Ovary (tissue), 9 donors: ENCODE results near the gene GNA12. TPM values are rescaled to one million over a fixed set of nuclear protein-coding genes. Genes with fewer than 3 reads are reported as not detected.

Source experiments
- DNase-seq, 5 donors: peaks; one replicate each; pipeline ENCODE4 v3.0.0-alpha.2; 2019 to 2020
- H3K27ac ChIP-seq, 2 donors: fragments of 200-600 bp; one replicate each; pipeline versions ENCODE4 v1.5.1 to v1.8.0; 2019 to 2022
- H3K27me3 ChIP-seq: fragments of 200-600 bp; one replicate; pipeline ENCODE4 v1.8.0; 2022
- H3K36me3 ChIP-seq: fragments of 200-600 bp; sonication (generic); one replicate; pipeline ENCODE4 v1.5.1; 2019
- H3K4me1 ChIP-seq: one replicate; pipeline ENCODE4 v1.8.1; 2013; ENCODE audit warnings: mild to moderate bottlenecking, moderate library complexity; ENCODE audit not compliant: insufficient read depth
- H3K4me3 ChIP-seq: fragments of 200-600 bp; sonication (generic); one replicate; pipeline ENCODE4 v1.5.1; 2017
- H3K9me3 ChIP-seq, 2 donors: fragments of 200-600 bp in 1 of 2; sonication (generic) in 1 of 2; one replicate each; pipeline versions ENCODE4 v1.5.1 to v1.8.1; 2013 to 2019; ENCODE audit warnings: mild to moderate bottlenecking in 1 of 2, moderate library complexity in 1 of 2
- CTCF ChIP-seq, 3 donors: fragments of 450-650 bp in 2 of 3; fragments of 200-600 bp in 1 of 3; IDR thresholded peaks; one replicate each; pipeline versions ENCODE4 v1.5.1 to v1.8.0; 2016 to 2022; ENCODE audit warnings: antibody characterized with exemption in 3 of 3, mild to moderate bottlenecking in 1 of 3
- EP300 ChIP-seq: sonication (generic); formaldehyde crosslinking; IDR thresholded peaks from one replicate; pipeline ENCODE4 v1.6.1; 2017; ENCODE audit warnings: antibody characterized with exemption
- POLR2A ChIP-seq: fragments of 450-650 bp; IDR thresholded peaks from one replicate; pipeline ENCODE4 v1.6.1; 2017; ENCODE audit warnings: antibody characterized with exemption, mild to moderate bottlenecking, moderate library complexity
- WGBS, 3 donors: extraction: QIAGEN DNeasy Blood & Tissue Kit in 1 of 3; methylation state at CpG; one replicate each; pipeline versions ENCODE4 v1.1.5 to v1.1.7; 2013 to 2017; 5-methylcytosine and 5-hydroxymethylcytosine counted together
- intact Hi-C, 4 donors: fragments of 100-400 bp; cut with DNase I; formaldehyde crosslinking; loops; one replicate each; pipeline versions ENCODE4 v1.11.0 to v1.15.1; 2022 to 2023
- polyA plus RNA-seq, 2 donors: library from polyadenylated mRNA; stranded (reverse); fragments of 200-250 nt in 1 of 2; fragments of 350-450 nt in 1 of 2; fragmentation: Illumina TruSeq in 1 of 2; extraction: RNeasy Lipid Tissue Mini Kit (QIAGEN cat#74804) in 1 of 2; gene quantifications; one replicate each; pipeline ENCODE4 v1.2.3, GENCODE V29; 2013 to 2014
- total RNA-seq, 7 donors: library from RNA; depleted of rRNA in 2 of 7; stranded (reverse); fragments of >200 nt in 2 of 7; fragmentation: NEBNext Ultra II Directional in 3 of 7; extraction: Animal tissue kit (Norgen Biotek cat#: 25700) in 3 of 7; gene quantifications; one replicate each; pipeline versions ENCODE4 v1.1.0 to v1.2.4, GENCODE V29; 2016 to 2023
- donor health status: DM: no; HTN: no; CAD: no; lungs with moderate emphysema.
- donor health status: DM: no; HTN: no; CAD: no.
- donor health status: Bipolar disorder and iron deficiency.
- donor health status: DM: yes; HTN: yes; CAD: no.
- donor health status: DM: no; HTN: no; CAD: no.
- donor health status: DM: yes; HTN: yes; CAD: no.

Gene GNA12
- total and polyA plus RNA-seq, 9 donors, result 13.4 to 94.4 (median 65.5) TPM

- no peaks in the 10 kb centered on the region for H3K36me3 ChIP-seq
- intact Hi-C loops, result loop anchor here in 2 of 4 donors (5.0 to 10.0 kb wide), 2 partner anchors 45 to 48 kb away; no protein-coding TSS in a partner anchor
- DNase-seq, result peak in 3 of 5 donors; percentile 11 to 24 (median 15)
- WGBS, 3 donors, result 93 to 95% (median 94%) methylated on average over 8 of the region's 8 CpGs
- no peaks in the 10 kb centered on the region for H3K27me3 ChIP-seq
- H3K9me3 ChIP-seq, result no peaks in the 10 kb centered on the region
- peak overlapping the region in 1 of 2 donors; percentile 82 for H3K27ac ChIP-seq
- H3K4me1 ChIP-seq, result peaks cover 39% of the 10 kb centered on the region
- no peak overlapping the region for H3K4me3 ChIP-seq
- TF ChIP-seq EP300 (no peak), POLR2A (no peak), CTCF (IDR thresholded peaks at IDR 0.05) (no peak)
Measured at GRCh38 chr7:2809903-2810625, 34.0 kb downstream of the GNA12 start.

GRCh38 chr7:2808891-2809665, 35.0 kb downstream of the GNA12 start:
- Histone ChIP-seq H3K4me3 (no peak overlapping the region), H3K9me3 (no peaks in the 10 kb centered on the region), H3K27ac (peak overlapping the region in 1 of 2 donors; percentile 56), H3K4me1 (peaks cover 41% of the 10 kb centered on the region), H3K36me3 (no peaks in the 10 kb centered on the region), H3K27me3 (no peaks in the 10 kb centered on the region)
- peak in 4 of 5 donors; percentile 23 to 32 (median 28) for DNase-seq
- WGBS, 3 donors, result 86 to 95% (median 92%) methylated on average over 15 of the region's 15 CpGs
- intact Hi-C loops, result no loop called here
- TF ChIP-seq EP300, result no peak
- no peak for TF ChIP-seq POLR2A
- TF ChIP-seq CTCF (IDR thresholded peaks at IDR 0.05), result no peak

GRCh38 chr7:2807845-2808772, 36.0 kb downstream of the GNA12 start:
- Histone ChIP-seq H3K27ac (peak overlapping the region in 1 of 2 donors; percentile 56), H3K4me1 (peaks cover 37% of the 10 kb centered on the region), H3K4me3 (peak overlapping the region; percentile 8), H3K9me3 (no peaks in the 10 kb centered on the region), H3K27me3 (no peaks in the 10 kb centered on the region), H3K36me3 (no peaks in the 10 kb centered on the region)
- intact Hi-C loops, result no loop called here
- DNase-seq, result peak in 3 of 5 donors; percentile 37 to 48 (median 39)
- WGBS, 3 donors, result 39 to 65% (median 64%) methylated on average over 21 of the region's 21 CpGs
- TF ChIP-seq EP300, result no peak
- TF ChIP-seq POLR2A, result no peak
- no peak for TF ChIP-seq CTCF (IDR thresholded peaks at IDR 0.05)

- peaks cover 40% of the 10 kb centered on the region for H3K4me1 ChIP-seq
- TF ChIP-seq CTCF (IDR thresholded peaks at IDR 0.05) (no peak), POLR2A (no peak)
- intact Hi-C loops, result no loop called here
- H3K27me3 ChIP-seq, result no peaks in the 10 kb centered on the region
- H3K4me3 ChIP-seq, result peak overlapping the region; percentile 8
- H3K9me3 ChIP-seq, result no peaks in the 10 kb centered on the region
- 7 to 32% (median 26%) methylated on average over 5 of the region's 5 CpGs for WGBS, 3 donors
- peak overlapping the region in 1 of 2 donors; percentile 56 for H3K27ac ChIP-seq
- H3K36me3 ChIP-seq, result no peaks in the 10 kb centered on the region
- DNase-seq, result no peak
Measured at GRCh38 chr7:2807460-2807844, 36.7 kb downstream of the GNA12 start.
